Prostate gland (tissue), 2 donors: ENCODE data around the gene GPR183.

Experiments
- CTCF ChIP-seq, 4 experiments: fragments of 200-600 bp in 2 of 4; fragments of 450-650 bp in 2 of 4; sonication (generic) in 2 of 4; IDR thresholded peaks; 1 replicate in 3 of 4; 2 replicates in 1 of 4; pipeline ENCODE4 v1.5.1; 2016 to 2019; ENCODE audit warnings: antibody characterized with exemption in 4 of 4, mild to moderate bottlenecking in 2 of 4, moderate library complexity in 2 of 4
- POLR2A ChIP-seq: fragments of 450-650 bp; IDR thresholded peaks from one replicate; pipeline ENCODE4 v1.6.1; 2016; ENCODE audit warnings: antibody characterized with exemption, mild to moderate bottlenecking

- TF ChIP-seq CTCF (IDR thresholded peaks at IDR 0.05) (no peak), POLR2A (no peak)
Measured at GRCh38 chr13:99331881-99332293, 24.7 kb upstream of the GPR183 start.
